GM12878 (cell line): Measurements from ENCODE around the gene DGKE. TPM values are rescaled to one million over a fixed set of nuclear protein-coding genes. Genes with fewer than 3 reads are reported as not detected.
A peak's percentile ranks its signal among the peaks of the same experiment; 100 is the strongest.

ENCODE experiments used
- ATAC-seq: fragments of 200-7000 bp; cut with Tn5 transposase; 3 replicates; pipeline ENCODE4 v1.9.1; 2020; ENCODE audit warnings: mild to moderate bottlenecking, moderate library complexity
- BruUV-seq: library from RNA; stranded (reverse); fragments of 400-500 nt; replicated peaks from 2 replicates; lab custom pipeline; 2021; lab: Mats Ljungman, UMichigan
- CTCF ChIA-PET: fragments of 300-600 bp; sonication (Branson Sonifier 250); formaldehyde crosslinking; extraction: SDS; loops from one replicate; lab custom pipeline; 2021; ENCODE audit warnings: inconsistent platforms; lab: Yijun Ruan, JAX
- POLR2A ChIA-PET: fragments of 350-600 bp; formaldehyde crosslinking; extraction: SDS; loops from one replicate; lab custom pipeline; 2021; ENCODE audit warnings: inconsistent platforms; lab: Charles Lee
- RAD21 ChIA-PET: fragments of 300-600 bp; sonication (Branson Sonifier 250); formaldehyde crosslinking; loops from one replicate; lab custom pipeline; 2023; ENCODE audit warnings: antibody characterized with exemption; ENCODE audit not compliant: unreplicated experiment; lab: Charles Lee
- SMC1A ChIA-PET: fragments of 300-600 bp; sonication (Branson Sonifier 250); formaldehyde crosslinking; loops from one replicate; lab custom pipeline; 2023; ENCODE audit not compliant: unreplicated experiment, uncharacterized antibody; lab: Charles Lee
- DNase-seq: peaks from one replicate; pipeline ENCODE4 v3.0.0-alpha.2; 2011; ENCODE audit warnings: low read depth, low spot score
- FAIRE-seq: peaks from 3 replicates; lab custom pipeline; 2011; peaks lifted over from hg19 to GRCh38; lab: Jason Lieb, UNC
- H2AFZ ChIP-seq: 2 replicates; pipeline ENCODE4 v1.6.0; 2011; ENCODE audit warnings: low read depth, low read length, control low read depth; ENCODE audit not compliant: control insufficient read depth
- H3K27ac ChIP-seq: 2 replicates; pipeline ENCODE4 v1.5.1; 2011; ENCODE audit warnings: control low read depth; ENCODE audit not compliant: control insufficient read depth, insufficient read depth
- H3K27me3 ChIP-seq, 2 experiments: replicated peaks in 1 of 2; 2 replicates each; pipeline versions ENCODE4 v1.6.0 to v1.6.1; 2011; ENCODE audit warnings: low read length in 1 of 2; ENCODE audit not compliant: control insufficient read depth in 2 of 2, insufficient read depth in 2 of 2
- H3K36me3 ChIP-seq, 2 experiments: 2 replicates each; pipeline ENCODE4 v1.5.1; 2011; ENCODE audit warnings: low read length in 1 of 2; ENCODE audit not compliant: control insufficient read depth in 2 of 2, insufficient read depth in 2 of 2
- H3K4me1 ChIP-seq: 2 replicates; pipeline ENCODE4 v1.6.1; 2011; ENCODE audit warnings: mild to moderate bottlenecking, low read length, moderate library complexity, mixed read lengths; ENCODE audit not compliant: control insufficient read depth, insufficient read depth
- H3K4me2 ChIP-seq: 2 replicates; pipeline ENCODE4 v1.6.0; 2011; ENCODE audit warnings: control low read depth; ENCODE audit not compliant: control insufficient read depth, insufficient read depth
- H3K4me3 ChIP-seq: fragments of 200-600 bp; sonication (generic); 2 replicates; pipeline ENCODE4 v1.5.1; 2016
- H3K79me2 ChIP-seq: 2 replicates; pipeline ENCODE4 v1.6.0; 2011; ENCODE audit warnings: low read length; ENCODE audit not compliant: control insufficient read depth, insufficient read depth
- H3K9ac ChIP-seq: 2 replicates; pipeline ENCODE4 v1.8.0; 2011; ENCODE audit warnings: low read length, control low read depth, mixed read lengths; ENCODE audit not compliant: control insufficient read depth, insufficient read depth
- H3K9me3 ChIP-seq: replicated peaks from 3 replicates; pipeline ENCODE4 v1.5.1; 2011; ENCODE audit warnings: mild to moderate bottlenecking, low read length; ENCODE audit not compliant: control insufficient read depth, insufficient read depth
- H4K20me1 ChIP-seq: 2 replicates; pipeline ENCODE4 v1.6.0; 2011; ENCODE audit not compliant: control insufficient read depth, insufficient read depth
- MEF2B ChIP-seq: fragments of 450-650 bp; IDR thresholded peaks from 2 replicates; pipeline ENCODE4 v1.6.1; 2018; ENCODE audit warnings: mild to moderate bottlenecking, moderate library complexity; ENCODE audit not compliant: partially characterized antibody, poor library complexity, severe bottlenecking
- MTA2 ChIP-seq: fragments of 450-650 bp; IDR thresholded peaks from 2 replicates; pipeline ENCODE4 v1.6.1; 2016; ENCODE audit warnings: low read depth, mild to moderate bottlenecking, moderate library complexity
- MYB ChIP-seq: fragments of 150-350 bp; IDR thresholded peaks from 2 replicates; pipeline ENCODE4 v1.6.1; 2014; ENCODE audit warnings: mild to moderate bottlenecking, low read depth, low read length, borderline replicate concordance
- PAX5 ChIP-seq: IDR thresholded peaks from 2 replicates; pipeline ENCODE4 v1.6.1; 2011; ENCODE audit warnings: low read depth, low read length, borderline replicate concordance
- POLR2AphosphoS5 ChIP-seq: IDR thresholded peaks from 2 replicates; pipeline ENCODE4 v1.6.1; 2011; ENCODE audit warnings: mild to moderate bottlenecking, low read length, inconsistent platforms
- RB1 ChIP-seq: fragments of 450-650 bp; formaldehyde crosslinking; IDR thresholded peaks from 2 replicates; pipeline ENCODE4 v1.6.1; 2017; ENCODE audit warnings: mild to moderate bottlenecking, borderline replicate concordance
- SREBF2 ChIP-seq: IDR thresholded peaks from 2 replicates; pipeline ENCODE4 v1.6.1; 2012; ENCODE audit warnings: mild to moderate bottlenecking, low read length
- WGBS: methylation state at CpG from one replicate; pipeline ENCODE4 v1.1.6; 2016; ENCODE audit warnings: low lambda C conversion rate; ENCODE audit not compliant: insufficient replicate concordance, insufficient coverage; ENCODE audit errors: missing lambda C conversion rate; 5-methylcytosine and 5-hydroxymethylcytosine counted together
- in situ Hi-C: fragments of 300-500 bp; cut with MboI; formaldehyde crosslinking; loops from 9 replicates; pipeline ENCODE4 v1.14.3; 2018; ENCODE audit warnings: mixed read lengths
- intact Hi-C: fragments of 100-400 bp; cut with micrococcal nuclease; formaldehyde crosslinking; loops from one replicate; pipeline ENCODE4 v1.14.2; 2022; ENCODE audit not compliant: unreplicated experiment
- polyA plus RNA-seq, 11 experiments: library from polyadenylated mRNA; depleted of rRNA in 4 of 11; unstranded in 6 of 11; stranded (reverse) in 5 of 11; fragments of >200 nt; fragmentation: Nextera tagmentation in 4 of 11; fragmentation: Illumina TruSeq in 1 of 11; extraction: Ambion mirVana in 4 of 11; extraction: Trizol in 1 of 11; gene quantifications; 1 replicate in 1 of 11; 2 replicates in 10 of 11; pipeline versions ENCODE4 v1.2.1 to v1.2.3, GENCODE V29; 2011 to 2016; ENCODE audit warnings: inconsistent platforms in 2 of 11, missing spikeins in 2 of 11, low read depth in 1 of 11
- total RNA-seq, 4 experiments: library from RNA; depleted of rRNA in 3 of 4; stranded (reverse); fragments of >200 nt in 3 of 4; fragmentation: Illumina TruSeq in 1 of 4; extraction: Trizol in 1 of 4; gene quantifications; 2 replicates each; pipeline versions ENCODE4 v1.2.1 to v1.2.3, GENCODE V29; 2013 to 2021
- TF ChIP-seq, protein P1 (sequence below): fragments of 450-650 bp; IDR thresholded peaks from 2 replicates; pipeline ENCODE4 v1.6.1; 2016; ENCODE audit warnings: mild to moderate bottlenecking
- TF ChIP-seq, protein P2 (sequence below): IDR thresholded peaks from 2 replicates; pipeline ENCODE4 v1.6.1; 2012; ENCODE audit warnings: mild to moderate bottlenecking, low read depth, low read length

Gene DGKE
- total and polyA plus RNA-seq, 10 of the 15 experiments (the other 5 are each of a cell fraction or from before 2014, with no cell fraction given), result 2.8 to 18.0 (median 11.6) TPM

DNA sequence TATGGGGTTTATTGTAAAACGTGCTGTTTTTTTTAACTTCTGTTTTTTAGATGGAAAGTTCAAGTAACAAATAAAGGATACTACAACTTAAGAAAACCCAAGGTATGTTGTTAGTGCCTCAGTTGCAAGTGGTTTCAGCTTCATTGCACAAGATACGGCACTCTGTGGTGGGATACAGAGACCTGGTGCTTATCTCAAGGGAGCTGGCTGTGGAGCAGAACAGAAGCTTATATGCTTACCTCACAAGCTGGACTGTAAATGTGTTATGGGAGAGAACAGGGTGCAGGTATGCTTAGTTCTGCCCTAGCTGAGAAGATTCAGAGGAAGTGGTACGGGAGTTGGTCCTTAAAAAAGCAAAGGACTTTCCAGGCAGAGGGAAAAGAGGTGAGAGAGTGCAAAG is 15.2 kb downstream of the DGKE start:
- ATAC-seq (no peak), FAIRE-seq (no peak), DNase-seq (no peak)
- H3K27me3 ChIP-seq, result no peaks in the 10 kb centered on the region
- BruUV-seq, result no TSS peak
- TF ChIP-seq MEF2B, result no peak
- no peak overlapping the region for H3K27ac ChIP-seq
- H3K4me1 ChIP-seq, result peaks cover 14% of the 10 kb centered on the region
- H4K20me1 ChIP-seq, result no peaks in the 10 kb centered on the region
- ChIA-PET POLR2A (no interaction called here), SMC1A (interaction anchor here (1.5 kb wide), 1 partner anchor 15 kb away, joined by 4 read pairs; no protein-coding TSS in a partner anchor), CTCF (no interaction called here), RAD21 (no interaction called here)
- no peak overlapping the region for H2AFZ ChIP-seq
- no peaks in the 10 kb centered on the region for H3K9me3 ChIP-seq
- H3K36me3 ChIP-seq, result peaks cover 3 to 13% of the 10 kb centered on the region in 2 experiments; a peak in 3 of 4 replicates
- H3K9ac ChIP-seq, result no peak overlapping the region
- in situ Hi-C loops, result no loop called here
- H3K79me2 ChIP-seq, result no peaks in the 10 kb centered on the region; the same call in 1 of the 2 replicates
- H3K4me3 ChIP-seq, result no peak overlapping the region
- WGBS, result 81% methylated on average over 3 of the region's 3 CpGs
- H3K4me2 ChIP-seq, result no peak overlapping the region
- intact Hi-C loops, result no loop called here

DNA sequence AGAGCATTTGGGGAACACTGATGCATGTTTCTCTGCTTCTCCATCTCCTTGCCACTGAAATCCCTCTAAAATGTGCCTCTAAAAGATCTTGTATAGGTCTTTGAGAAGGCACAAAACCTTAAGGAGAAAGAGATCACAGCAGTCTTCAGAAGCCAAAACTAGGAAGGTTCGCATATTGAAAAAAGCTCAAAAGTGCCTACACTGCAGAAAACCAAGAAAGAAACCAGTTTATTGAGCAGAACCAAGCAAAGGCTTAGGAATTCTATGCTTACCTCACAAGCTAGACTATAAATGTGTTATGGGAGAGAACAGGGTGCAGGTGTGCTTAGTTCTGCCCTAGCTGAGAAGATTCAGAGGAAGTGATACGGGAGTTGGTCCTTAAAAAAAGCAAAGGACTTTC is 16.6 kb downstream of the DGKE start:
- ChIA-PET POLR2A (interaction anchor here (0.6 kb wide), 1 partner anchor 59 kb away, joined by 3 read pairs; no protein-coding TSS in a partner anchor), RAD21 (interaction anchor here (1.0 kb wide), 1 partner anchor 19 kb away, joined by 3 read pairs; no protein-coding TSS in a partner anchor), CTCF (interaction anchor here (1.8 kb wide), 1 partner anchor 13 kb away, joined by 5 read pairs; no protein-coding TSS in a partner anchor)

More for the DNA sequence above, 16.6 kb downstream of the DGKE start:
- no TSS peak for BruUV-seq
- H3K27me3 ChIP-seq, result no peaks in the 10 kb centered on the region
- no peaks in the 10 kb centered on the region for H3K9me3 ChIP-seq
- no peak for TF ChIP-seq SREBF2
- no peak for TF ChIP-seq PAX5
- no peak for TF ChIP-seq MYB
- TF ChIP-seq, protein P1, sequence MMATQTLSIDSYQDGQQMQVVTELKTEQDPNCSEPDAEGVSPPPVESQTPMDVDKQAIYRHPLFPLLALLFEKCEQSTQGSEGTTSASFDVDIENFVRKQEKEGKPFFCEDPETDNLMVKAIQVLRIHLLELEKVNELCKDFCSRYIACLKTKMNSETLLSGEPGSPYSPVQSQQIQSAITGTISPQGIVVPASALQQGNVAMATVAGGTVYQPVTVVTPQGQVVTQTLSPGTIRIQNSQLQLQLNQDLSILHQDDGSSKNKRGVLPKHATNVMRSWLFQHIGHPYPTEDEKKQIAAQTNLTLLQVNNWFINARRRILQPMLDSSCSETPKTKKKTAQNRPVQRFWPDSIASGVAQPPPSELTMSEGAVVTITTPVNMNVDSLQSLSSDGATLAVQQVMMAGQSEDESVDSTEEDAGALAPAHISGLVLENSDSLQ, result no peak
- no peak for TF ChIP-seq RB1
- TF ChIP-seq, protein P2, sequence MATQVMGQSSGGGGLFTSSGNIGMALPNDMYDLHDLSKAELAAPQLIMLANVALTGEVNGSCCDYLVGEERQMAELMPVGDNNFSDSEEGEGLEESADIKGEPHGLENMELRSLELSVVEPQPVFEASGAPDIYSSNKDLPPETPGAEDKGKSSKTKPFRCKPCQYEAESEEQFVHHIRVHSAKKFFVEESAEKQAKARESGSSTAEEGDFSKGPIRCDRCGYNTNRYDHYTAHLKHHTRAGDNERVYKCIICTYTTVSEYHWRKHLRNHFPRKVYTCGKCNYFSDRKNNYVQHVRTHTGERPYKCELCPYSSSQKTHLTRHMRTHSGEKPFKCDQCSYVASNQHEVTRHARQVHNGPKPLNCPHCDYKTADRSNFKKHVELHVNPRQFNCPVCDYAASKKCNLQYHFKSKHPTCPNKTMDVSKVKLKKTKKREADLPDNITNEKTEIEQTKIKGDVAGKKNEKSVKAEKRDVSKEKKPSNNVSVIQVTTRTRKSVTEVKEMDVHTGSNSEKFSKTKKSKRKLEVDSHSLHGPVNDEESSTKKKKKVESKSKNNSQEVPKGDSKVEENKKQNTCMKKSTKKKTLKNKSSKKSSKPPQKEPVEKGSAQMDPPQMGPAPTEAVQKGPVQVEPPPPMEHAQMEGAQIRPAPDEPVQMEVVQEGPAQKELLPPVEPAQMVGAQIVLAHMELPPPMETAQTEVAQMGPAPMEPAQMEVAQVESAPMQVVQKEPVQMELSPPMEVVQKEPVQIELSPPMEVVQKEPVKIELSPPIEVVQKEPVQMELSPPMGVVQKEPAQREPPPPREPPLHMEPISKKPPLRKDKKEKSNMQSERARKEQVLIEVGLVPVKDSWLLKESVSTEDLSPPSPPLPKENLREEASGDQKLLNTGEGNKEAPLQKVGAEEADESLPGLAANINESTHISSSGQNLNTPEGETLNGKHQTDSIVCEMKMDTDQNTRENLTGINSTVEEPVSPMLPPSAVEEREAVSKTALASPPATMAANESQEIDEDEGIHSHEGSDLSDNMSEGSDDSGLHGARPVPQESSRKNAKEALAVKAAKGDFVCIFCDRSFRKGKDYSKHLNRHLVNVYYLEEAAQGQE, result no peak
- no peak for TF ChIP-seq MTA2
- no peak for TF ChIP-seq POLR2AphosphoS5
- SMC1A ChIA-PET, result interaction anchor here (1.1 to 2.5 kb wide), 4 partner anchors 10 to 89 kb away, joined by 3 to 8 read pairs (median 4); no protein-coding TSS in a partner anchor
- H3K36me3 ChIP-seq, result peaks cover 3 to 13% of the 10 kb centered on the region in 2 experiments; a peak in 3 of 4 replicates
- intact Hi-C loops (no loop called here), in situ Hi-C loops (no loop called here)
- H3K9ac ChIP-seq, result no peak overlapping the region
- H3K27ac ChIP-seq, result peak overlapping the region; percentile 4; the same call in 1 of the 2 replicates
- no peaks in the 10 kb centered on the region; the same call in 1 of the 2 replicates for H3K79me2 ChIP-seq
- FAIRE-seq, result peak; percentile 65
- no peak overlapping the region for H2AFZ ChIP-seq
- 83% methylated on average over 2 of the region's 2 CpGs for WGBS
- no peak overlapping the region for H3K4me3 ChIP-seq
- H3K4me1 ChIP-seq, result peaks cover 12% of the 10 kb centered on the region
- DNase-seq, result no peak
- H4K20me1 ChIP-seq, result no peaks in the 10 kb centered on the region
- no peak overlapping the region for H3K4me2 ChIP-seq
- no peak for ATAC-seq
